PFSK-1 (cell line): ENCODE measurements around the gene INPP5A.

Experiments used
- POLR2AphosphoS5 ChIP-seq: IDR thresholded peaks from 2 replicates; pipeline ENCODE4 v1.6.1; 2012; ENCODE audit warnings: low read depth, mild to moderate bottlenecking, control low read depth, low read length, moderate library complexity
- SIN3A ChIP-seq: IDR thresholded peaks from 2 replicates; pipeline ENCODE4 v1.6.1; 2012; ENCODE audit warnings: mild to moderate bottlenecking, low read length, moderate library complexity, borderline replicate concordance; ENCODE audit not compliant: insufficient read depth

- TF ChIP-seq POLR2AphosphoS5 (no peak), SIN3A (no peak)
Measured at GRCh38 chr10:132798876-132799275, 261.3 kb downstream of the INPP5A start.
